HEK293 (cell line): Measurements from ENCODE around the gene RNF151.
A peak's percentile ranks its signal among the peaks of the same experiment; 100 is the strongest.

Source experiments
- ATF2 ChIP-seq: fragments of 450-650 bp; formaldehyde crosslinking; IDR thresholded peaks from 2 replicates; pipeline ENCODE4 v1.5.1; 2016; ENCODE audit warnings: missing biosample characterization, missing genetic modification characterization, low read depth
- KLF7 ChIP-seq: fragments of 450-650 bp; formaldehyde crosslinking; IDR thresholded peaks from 2 replicates; pipeline ENCODE4 v1.5.1; 2016; ENCODE audit warnings: missing biosample characterization, missing genetic modification characterization, borderline replicate concordance
- MYNN ChIP-seq: fragments of 450-650 bp; formaldehyde crosslinking; IDR thresholded peaks from 2 replicates; pipeline ENCODE4 v1.5.1; 2016; ENCODE audit warnings: missing biosample characterization, missing genetic modification characterization, borderline replicate concordance
- PRDM4 ChIP-seq: fragments of 450-650 bp; formaldehyde crosslinking; IDR thresholded peaks from 2 replicates; pipeline ENCODE4 v1.5.1; 2017; ENCODE audit warnings: missing biosample characterization, missing genetic modification characterization
- TSHZ1 ChIP-seq: fragments of 450-650 bp; formaldehyde crosslinking; IDR thresholded peaks from 2 replicates; pipeline ENCODE4 v1.5.1; 2016; ENCODE audit warnings: missing biosample characterization, missing genetic modification characterization, borderline replicate concordance
- YY2 ChIP-seq: fragments of 450-650 bp; formaldehyde crosslinking; IDR thresholded peaks from 2 replicates; pipeline ENCODE4 v1.5.1; 2016; ENCODE audit warnings: missing biosample characterization, missing genetic modification characterization
- ZBTB1 ChIP-seq: fragments of 450-650 bp; formaldehyde crosslinking; IDR thresholded peaks from 2 replicates; pipeline ENCODE4 v1.5.1; 2016; ENCODE audit warnings: missing biosample characterization, missing genetic modification characterization
- ZBTB11 ChIP-seq: fragments of 450-650 bp; formaldehyde crosslinking; conservative IDR thresholded peaks from 2 replicates; pipeline ENCODE4 v1.5.1; 2016; ENCODE audit warnings: low read depth, missing biosample characterization, missing genetic modification characterization
- ZBTB26 ChIP-seq: fragments of 450-650 bp; formaldehyde crosslinking; optimal IDR thresholded peaks from 2 replicates; pipeline ENCODE3; 2016; ENCODE audit warnings: missing biosample characterization, mild to moderate bottlenecking, missing genetic modification characterization
- ZBTB7A ChIP-seq: fragments of 450-650 bp; formaldehyde crosslinking; IDR thresholded peaks from 2 replicates; pipeline ENCODE4 v1.5.1; 2016; ENCODE audit warnings: low read depth, missing biosample characterization, missing genetic modification characterization
- ZFHX2 ChIP-seq: fragments of 450-650 bp; formaldehyde crosslinking; conservative IDR thresholded peaks from 2 replicates; pipeline ENCODE4 v1.5.1; 2016; ENCODE audit warnings: missing biosample characterization, missing genetic modification characterization
- ZNF18 ChIP-seq: fragments of 450-650 bp; formaldehyde crosslinking; IDR thresholded peaks from 2 replicates; pipeline ENCODE4 v1.5.1; 2016; ENCODE audit warnings: missing biosample characterization, missing genetic modification characterization
- ZNF274 ChIP-seq, 2 experiments: fragments of 200-500 bp in 1 of 2; fragments of 450-650 bp in 1 of 2; sonication (Bioruptor generic) in 1 of 2; formaldehyde crosslinking in 1 of 2; IDR thresholded peaks; 2 replicates each; pipeline versions ENCODE4 v1.5.1 to v1.6.1; 2014 to 2016; ENCODE audit warnings: borderline replicate concordance in 1 of 2, inconsistent platforms in 1 of 2, low read length in 1 of 2, missing biosample characterization in 1 of 2, missing genetic modification characterization in 1 of 2
- ZNF292 ChIP-seq: fragments of 450-650 bp; formaldehyde crosslinking; IDR thresholded peaks from 2 replicates; pipeline ENCODE4 v1.5.1; 2016; ENCODE audit warnings: low read depth, missing biosample characterization, missing genetic modification characterization, borderline replicate concordance
- ZNF302 ChIP-seq: fragments of 450-650 bp; formaldehyde crosslinking; IDR thresholded peaks from 2 replicates; pipeline ENCODE4 v1.5.1; 2016; ENCODE audit warnings: missing biosample characterization, missing genetic modification characterization, low read depth
- ZNF324 ChIP-seq: fragments of 450-650 bp; formaldehyde crosslinking; IDR thresholded peaks from 2 replicates; pipeline ENCODE4 v1.5.1; 2016; ENCODE audit warnings: missing biosample characterization, missing genetic modification characterization
- ZNF398 ChIP-seq: fragments of 450-650 bp; formaldehyde crosslinking; IDR thresholded peaks from 2 replicates; pipeline ENCODE4 v1.5.1; 2017; ENCODE audit warnings: missing biosample characterization, missing genetic modification characterization
- ZNF433 ChIP-seq: fragments of 450-650 bp; formaldehyde crosslinking; IDR thresholded peaks from 2 replicates; pipeline ENCODE4 v1.5.1; 2016; ENCODE audit warnings: missing biosample characterization, missing genetic modification characterization, low read depth
- ZNF521 ChIP-seq: fragments of 450-650 bp; formaldehyde crosslinking; IDR thresholded peaks from 2 replicates; pipeline ENCODE4 v1.5.1; 2017; ENCODE audit warnings: missing biosample characterization, mild to moderate bottlenecking, missing genetic modification characterization
- ZNF670 ChIP-seq: fragments of 450-650 bp; formaldehyde crosslinking; IDR thresholded peaks from 2 replicates; pipeline ENCODE4 v1.5.1; 2016; ENCODE audit warnings: missing biosample characterization, missing genetic modification characterization, low read depth

Gene RNF151

GRCh38 chr16:2015117-2015946, 48.7 kb downstream of the RNF151 start (continued):
- TF ChIP-seq ZBTB11 (tag by site-specific recombination): no peak
- TF ChIP-seq TSHZ1 (tag by site-specific recombination): no peak
- no peak for TF ChIP-seq ZBTB7A (tag by site-specific recombination)
- TF ChIP-seq ZNF18 (tag by site-specific recombination): no peak
- TF ChIP-seq ATF2 (tag by site-specific recombination): peak; percentile 86
- TF ChIP-seq ZNF433 (tag by site-specific recombination): no peak
- TF ChIP-seq ZNF274 (IDR thresholded peaks at IDR 0.05; ENCODE audit: low read length): no peak
- no peak for TF ChIP-seq ZNF274 (tag by site-specific recombination; IDR thresholded peaks at IDR 0.05; ENCODE audit: borderline replicate concordance)
- TF ChIP-seq ZBTB26 (tag by site-specific recombination): peak; percentile 33
- TF ChIP-seq PRDM4 (tag by site-specific recombination): no peak
- TF ChIP-seq MYNN: no peak
- no peak for TF ChIP-seq ZNF398 (tag by site-specific recombination)
- no peak for TF ChIP-seq YY2 (tag by site-specific recombination)
- TF ChIP-seq ZNF521 (tag by site-specific recombination): no peak
- no peak for TF ChIP-seq ZNF292 (tag by site-specific recombination)
- peak; percentile 98 for TF ChIP-seq KLF7 (tag by site-specific recombination)
- TF ChIP-seq ZFHX2 (tag by site-specific recombination): no peak; the same call in 1 of the 2 replicates
- TF ChIP-seq ZBTB1: no peak
- 0 out of 2 replicates have a peak, but pooled peaks have one; percentile 60 for TF ChIP-seq ZNF324 (tag by site-specific recombination)
- no peak for TF ChIP-seq ZNF302 (tag by site-specific recombination)
- no peak for TF ChIP-seq ZNF670 (tag by site-specific recombination)
